Fibroblast of lung (primary cell): ENCODE measurements around the gene AIMP1. TPM values are rescaled to one million over a fixed set of nuclear protein-coding genes. Genes with fewer than 3 reads are reported as not detected.

Source experiments
- DNase-seq, 2 donors: peaks; one replicate each; pipeline versions ENCODE4 v3.0.0 to v3.0.0-alpha.2; 2010; ENCODE audit warnings: low read depth in 2 of 2
- H2AFZ ChIP-seq: 2 replicates; pipeline ENCODE4 v1.5.1; 2012; ENCODE audit warnings: low read length, control low read depth, inconsistent platforms
- H3K27ac ChIP-seq: 2 replicates; pipeline ENCODE4 v1.5.1; 2011; ENCODE audit warnings: low read length, control low read depth; ENCODE audit not compliant: insufficient read depth
- H3K27me3 ChIP-seq: 2 replicates; pipeline ENCODE4 v1.5.1; 2011; ENCODE audit warnings: mild to moderate bottlenecking, low read length; ENCODE audit not compliant: control insufficient read depth, insufficient read depth
- H3K36me3 ChIP-seq: 2 replicates; pipeline ENCODE4 v1.5.1; 2011; ENCODE audit warnings: low read length; ENCODE audit not compliant: control insufficient read depth, insufficient read depth
- H3K4me1 ChIP-seq: 2 replicates; pipeline ENCODE4 v1.5.1; 2011; ENCODE audit warnings: low read length; ENCODE audit not compliant: control insufficient read depth, insufficient read depth; ENCODE audit errors: extremely low read depth
- H3K4me2 ChIP-seq: 2 replicates; pipeline ENCODE4 v1.5.1; 2011; ENCODE audit warnings: low read length, control low read depth; ENCODE audit not compliant: insufficient read depth; ENCODE audit errors: extremely low read depth
- H3K4me3 ChIP-seq, 4 experiments: fragments of 200-600 bp in 1 of 4; sonication (generic) in 1 of 4; replicated peaks in 1 of 4; 2 replicates each; pipeline ENCODE4 v1.5.1; 2011 to 2016; ENCODE audit warnings: low read length in 4 of 4, low read depth in 3 of 4, mild to moderate bottlenecking in 3 of 4, control low read depth in 2 of 4, inconsistent platforms in 1 of 4, mixed read lengths in 1 of 4; ENCODE audit not compliant: insufficient read depth in 1 of 4; ENCODE audit errors: control extremely low read depth in 1 of 4
- H3K79me2 ChIP-seq: 2 replicates; pipeline ENCODE4 v1.5.1; 2012; ENCODE audit warnings: mild to moderate bottlenecking, low read length, inconsistent platforms; ENCODE audit not compliant: control insufficient read depth, insufficient read depth
- H3K9ac ChIP-seq: 2 replicates; pipeline ENCODE4 v1.5.1; 2011; ENCODE audit warnings: mild to moderate bottlenecking, low read length, control low read depth; ENCODE audit not compliant: insufficient read depth
- H3K9me3 ChIP-seq: 2 replicates; pipeline ENCODE4 v1.5.1; 2012; ENCODE audit warnings: low read depth, low read length; ENCODE audit not compliant: control insufficient read depth, insufficient read depth
- H4K20me1 ChIP-seq: 2 replicates; pipeline ENCODE4 v1.5.1; 2011; ENCODE audit warnings: low read length; ENCODE audit not compliant: control insufficient read depth, insufficient read depth; ENCODE audit errors: extremely low read depth
- EZH2 ChIP-seq: IDR thresholded peaks from 2 replicates; pipeline ENCODE4 v1.5.1; 2012; ENCODE audit warnings: low read length, control low read depth, mild to moderate bottlenecking; ENCODE audit errors: missing control alignments
- polyA plus RNA-seq, 2 donors: library from polyadenylated mRNA; depleted of rRNA in 1 of 2; stranded (reverse) in 1 of 2; unstranded in 1 of 2; fragments of >200 nt; gene quantifications; 2 replicates each; pipeline ENCODE4 v1.2.1, GENCODE V29; 2011 to 2012; ENCODE audit warnings: missing spikeins in 1 of 2
- total RNA-seq: library from RNA; depleted of rRNA; stranded (reverse); fragments of >200 nt; gene quantifications from 2 replicates; pipeline ENCODE4 v1.2.1, GENCODE V29; 2014
- TF ChIP-seq, protein P1 (sequence below), 2 donors: IDR thresholded peaks in 1 of 2; conservative IDR thresholded peaks in 1 of 2; 1 replicate in 1 of 2; 2 replicates in 1 of 2; pipeline ENCODE4 v1.5.1; 2011 to 2012; ENCODE audit warnings: low read length in 2 of 2, control low read depth in 1 of 2, inconsistent platforms in 1 of 2, low read depth in 1 of 2, mild to moderate bottlenecking in 1 of 2

AIMP1 gene
- total and polyA plus RNA-seq, 2 donors (not counting 1 experiment from before 2014, with no cell fraction given): 28.2 to 48.4 TPM

GRCh38 chr4:106312997-106313522 is 3.3 kb upstream of the AIMP1 start:
- H3K79me2 ChIP-seq: peaks cover 49% of the 10 kb centered on the region
- no peak overlapping the region for H3K9ac ChIP-seq
- H4K20me1 ChIP-seq: no peaks in the 10 kb centered on the region
- peak in 1 of 2 donors; percentile 24 for DNase-seq
- H3K27ac ChIP-seq: peak overlapping the region; percentile 32
- H3K4me2 ChIP-seq: peak overlapping the region; percentile 56
- TF ChIP-seq, protein P1, sequence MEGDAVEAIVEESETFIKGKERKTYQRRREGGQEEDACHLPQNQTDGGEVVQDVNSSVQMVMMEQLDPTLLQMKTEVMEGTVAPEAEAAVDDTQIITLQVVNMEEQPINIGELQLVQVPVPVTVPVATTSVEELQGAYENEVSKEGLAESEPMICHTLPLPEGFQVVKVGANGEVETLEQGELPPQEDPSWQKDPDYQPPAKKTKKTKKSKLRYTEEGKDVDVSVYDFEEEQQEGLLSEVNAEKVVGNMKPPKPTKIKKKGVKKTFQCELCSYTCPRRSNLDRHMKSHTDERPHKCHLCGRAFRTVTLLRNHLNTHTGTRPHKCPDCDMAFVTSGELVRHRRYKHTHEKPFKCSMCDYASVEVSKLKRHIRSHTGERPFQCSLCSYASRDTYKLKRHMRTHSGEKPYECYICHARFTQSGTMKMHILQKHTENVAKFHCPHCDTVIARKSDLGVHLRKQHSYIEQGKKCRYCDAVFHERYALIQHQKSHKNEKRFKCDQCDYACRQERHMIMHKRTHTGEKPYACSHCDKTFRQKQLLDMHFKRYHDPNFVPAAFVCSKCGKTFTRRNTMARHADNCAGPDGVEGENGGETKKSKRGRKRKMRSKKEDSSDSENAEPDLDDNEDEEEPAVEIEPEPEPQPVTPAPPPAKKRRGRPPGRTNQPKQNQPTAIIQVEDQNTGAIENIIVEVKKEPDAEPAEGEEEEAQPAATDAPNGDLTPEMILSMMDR (conservative IDR thresholded peaks at IDR 0.05 in 1 of 2, IDR thresholded peaks at IDR 0.05 in 1 of 2; ENCODE audit: low read depth in 1 of 2, low read length in 2 of 2): no peak
- TF ChIP-seq EZH2: no peak
- no peaks in the 10 kb centered on the region for H3K9me3 ChIP-seq
- H3K27me3 ChIP-seq: no peaks in the 10 kb centered on the region
- H3K4me1 ChIP-seq: peaks cover 8% of the 10 kb centered on the region
- no peaks in the 10 kb centered on the region for H3K36me3 ChIP-seq
- H2AFZ ChIP-seq: no peak overlapping the region
- H3K4me3 ChIP-seq: no peak overlapping the region

DNA sequence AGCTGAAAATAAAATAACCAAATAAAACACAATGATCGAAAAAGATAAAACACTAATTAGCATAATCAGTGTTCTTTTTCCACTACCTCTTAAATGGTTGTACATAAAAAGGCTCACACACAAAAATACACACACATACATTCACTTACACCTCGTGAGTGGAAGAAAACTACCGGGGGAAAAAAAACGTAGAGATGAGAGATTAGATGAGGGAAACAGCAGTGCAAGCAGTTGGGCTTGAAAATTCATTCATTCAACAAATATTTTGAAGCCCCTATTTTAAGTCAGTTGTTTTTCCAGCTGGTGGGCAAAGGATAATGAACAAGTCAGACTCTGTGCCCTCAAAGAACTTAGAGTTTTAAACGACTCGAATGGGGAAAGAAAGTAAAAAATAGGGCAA is 1.4 kb upstream of the AIMP1 start:
- Histone ChIP-seq H3K36me3 (no peaks in the 10 kb centered on the region), H3K4me3 (peak overlapping the region; percentile 86 to 98 (median 94)), H3K4me1 (peaks cover 8% of the 10 kb centered on the region), H3K9me3 (no peaks in the 10 kb centered on the region), H3K4me2 (peak overlapping the region; percentile 96), H3K27ac (peak overlapping the region; percentile 99), H4K20me1 (no peaks in the 10 kb centered on the region), H2AFZ (no peak overlapping the region), H3K79me2 (peaks cover 68% of the 10 kb centered on the region), H3K9ac (no peak overlapping the region), H3K27me3 (no peaks in the 10 kb centered on the region)
- no peak for DNase-seq
- TF ChIP-seq, protein P1 (conservative IDR thresholded peaks at IDR 0.05 in 1 of 2, IDR thresholded peaks at IDR 0.05 in 1 of 2; ENCODE audit: low read depth in 1 of 2, low read length in 2 of 2): no peak
- TF ChIP-seq EZH2: no peak

DNA sequence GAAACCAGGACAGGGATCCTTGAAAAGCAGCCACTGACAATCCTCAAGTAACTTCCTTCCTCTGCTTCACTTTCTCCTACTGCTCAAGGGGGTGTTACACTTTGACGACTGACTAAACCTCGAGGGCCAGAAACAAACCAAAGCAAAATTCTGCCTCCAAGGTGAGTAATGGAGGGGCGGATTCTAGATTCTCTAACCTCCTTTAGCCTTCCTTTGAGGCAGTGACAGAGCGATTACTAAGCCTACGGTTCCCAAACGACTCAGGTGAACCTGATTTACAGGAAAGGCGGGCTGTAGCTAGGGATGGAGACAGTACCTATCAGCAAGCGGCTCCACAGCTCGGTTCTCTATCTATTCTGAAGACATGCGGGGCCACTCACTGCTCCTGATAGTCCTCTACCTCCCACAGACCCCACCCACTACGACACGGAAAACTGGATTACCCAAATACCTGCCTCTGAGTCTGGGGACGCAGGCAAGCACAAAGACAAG is 828 bp upstream of the AIMP1 start:
- H3K27me3 ChIP-seq: no peaks in the 10 kb centered on the region
- peak overlapping the region; percentile 96 for H3K4me2 ChIP-seq
- peaks cover 8% of the 10 kb centered on the region for H3K4me1 ChIP-seq
- DNase-seq: peak; percentile 17 to 47
- peak overlapping the region; percentile 86 to 98 (median 94) for H3K4me3 ChIP-seq
- no peaks in the 10 kb centered on the region for H3K36me3 ChIP-seq
- H3K9ac ChIP-seq: peak overlapping the region; percentile 95
- H3K9me3 ChIP-seq: no peaks in the 10 kb centered on the region
- H3K79me2 ChIP-seq: peaks cover 71% of the 10 kb centered on the region
- peak overlapping the region; percentile 99 for H3K27ac ChIP-seq
- no peaks in the 10 kb centered on the region for H4K20me1 ChIP-seq
- peak overlapping the region; percentile 91 for H2AFZ ChIP-seq
- TF ChIP-seq, protein P1 (conservative IDR thresholded peaks at IDR 0.05 in 1 of 2, IDR thresholded peaks at IDR 0.05 in 1 of 2; ENCODE audit: low read depth in 1 of 2, low read length in 2 of 2): no peak
- no peak for TF ChIP-seq EZH2
